H1 (cell line): ENCODE measurements around the gene ACOT11. TPM values are rescaled to one million over a fixed set of nuclear protein-coding genes. Genes with fewer than 3 reads are reported as not detected.

ENCODE experiments used
- CTCF ChIA-PET: fragments of 300-600 bp; sonication (Branson Sonifier 250); formaldehyde crosslinking; loops from one replicate; lab custom pipeline; 2021; ENCODE audit not compliant: partially characterized antibody; lab: Charles Lee
- POLR2A ChIA-PET: fragments of 300-600 bp; sonication (Branson Sonifier 250); formaldehyde crosslinking; loops from one replicate; lab custom pipeline; 2021; ENCODE audit warnings: inconsistent platforms; ENCODE audit not compliant: partially characterized antibody; lab: Charles Lee
- DNase-seq, 2 experiments: peaks; one replicate each; pipeline versions ENCODE4 v3.0.0 to v3.0.0-alpha.2; 2010 to 2022; ENCODE audit warnings: low spot score in 2 of 2, low read depth in 1 of 2, mixed read lengths in 1 of 2
- FAIRE-seq: peaks from 2 replicates; lab custom pipeline; 2011; peaks lifted over from hg19 to GRCh38; lab: Jason Lieb, UNC
- H2AFZ ChIP-seq: 2 replicates; pipeline ENCODE4 v1.8.1; 2012; ENCODE audit warnings: low read length, inconsistent platforms
- H2AK5ac ChIP-seq: 2 replicates; pipeline ENCODE4 v1.6.1; 2013; ENCODE audit warnings: low read depth, low read length
- H2BK120ac ChIP-seq: replicated peaks from 2 replicates; pipeline ENCODE3; 2013; ENCODE audit warnings: low read depth, low read length, inconsistent platforms
- H2BK12ac ChIP-seq: 2 replicates; pipeline ENCODE4 v1.6.1; 2013; ENCODE audit warnings: low read depth, low read length
- H2BK15ac ChIP-seq: 2 replicates; pipeline ENCODE4 v1.6.1; 2013; ENCODE audit warnings: low read length
- H2BK20ac ChIP-seq: 2 replicates; pipeline ENCODE4 v1.6.1; 2013; ENCODE audit warnings: low read length
- H2BK5ac ChIP-seq: 2 replicates; pipeline ENCODE4 v1.6.1; 2013; ENCODE audit warnings: low read depth, low read length
- H3K14ac ChIP-seq: 2 replicates; pipeline ENCODE4 v1.6.1; 2013; ENCODE audit warnings: inconsistent platforms; ENCODE audit not compliant: insufficient read length
- H3K18ac ChIP-seq: 2 replicates; pipeline ENCODE4 v1.6.1; 2013; ENCODE audit warnings: low read length; ENCODE audit errors: extremely low read depth
- H3K23ac ChIP-seq: 2 replicates; pipeline ENCODE4 v1.6.1; 2013; ENCODE audit warnings: inconsistent platforms; ENCODE audit not compliant: insufficient read length
- H3K23me2 ChIP-seq: 2 replicates; pipeline ENCODE4 v1.6.1; 2013; ENCODE audit warnings: low read depth, low read length
- H3K27ac ChIP-seq: 2 replicates; pipeline ENCODE4 v1.6.1; 2011; ENCODE audit warnings: low read depth, low read length, inconsistent platforms
- H3K27me3 ChIP-seq, 4 experiments: replicated peaks in 1 of 4; 1 replicate in 1 of 4; 2 replicates in 3 of 4; pipeline versions ENCODE4 v1.6.1 to v1.8.1; 2011 to 2013; ENCODE audit warnings: low read length in 3 of 4, mild to moderate bottlenecking in 3 of 4, inconsistent platforms in 2 of 4, mixed read lengths in 2 of 4, moderate library complexity in 1 of 4; ENCODE audit not compliant: control insufficient read depth in 3 of 4, insufficient read depth in 3 of 4; ENCODE audit errors: extremely low read depth in 1 of 4
- H3K36me3 ChIP-seq, 4 experiments: 2 replicates each; pipeline versions ENCODE4 v1.6.1 to v1.8.1; 2011 to 2013; ENCODE audit warnings: mild to moderate bottlenecking in 4 of 4, low read length in 3 of 4, moderate library complexity in 2 of 4, control low read depth in 1 of 4, inconsistent platforms in 1 of 4; ENCODE audit not compliant: insufficient read depth in 4 of 4, control insufficient read depth in 2 of 4
- H3K4ac ChIP-seq: replicated peaks from 2 replicates; pipeline ENCODE3; 2013; ENCODE audit warnings: low read length, low read depth, mixed read lengths, inconsistent platforms; ENCODE audit not compliant: insufficient read length
- H3K4me1 ChIP-seq, 4 experiments: replicated peaks in 1 of 4; 1 replicate in 1 of 4; 2 replicates in 3 of 4; pipeline versions ENCODE4 v1.6.1 to v1.8.1; 2011 to 2013; ENCODE audit warnings: low read length in 3 of 4, inconsistent platforms in 2 of 4, mixed read lengths in 1 of 4; ENCODE audit not compliant: insufficient read depth in 4 of 4, control insufficient read depth in 3 of 4
- H3K4me2 ChIP-seq, 2 experiments: 2 replicates each; pipeline versions ENCODE4 v1.6.1 to v1.8.1; 2011 to 2013; ENCODE audit warnings: low read depth in 2 of 2, low read length in 2 of 2, control low read depth in 1 of 2, inconsistent platforms in 1 of 2, mild to moderate bottlenecking in 1 of 2; ENCODE audit not compliant: insufficient read depth in 1 of 2
- H3K4me3 ChIP-seq, 4 experiments: fragments of 200-600, 300-600 bp in 1 of 4; sonication (generic), shearing (Covaris generic), sonication (Bioruptor Twin) in 1 of 4; 2 replicates each; pipeline versions ENCODE4 v1.5.1 to v1.8.1; 2011 to 2016; ENCODE audit warnings: low read length in 4 of 4, low read depth in 3 of 4, control low read depth in 2 of 4, inconsistent platforms in 2 of 4, mild to moderate bottlenecking in 2 of 4, mixed read lengths in 1 of 4, moderate library complexity in 1 of 4; ENCODE audit not compliant: insufficient read depth in 2 of 4; ENCODE audit errors: extremely low read depth in 1 of 4
- H3K56ac ChIP-seq: replicated peaks from 2 replicates; pipeline ENCODE3; 2013; ENCODE audit warnings: low read depth, mild to moderate bottlenecking, mixed read lengths, low read length, inconsistent platforms; ENCODE audit not compliant: insufficient read length
- H3K79me1 ChIP-seq: 2 replicates; pipeline ENCODE4 v1.6.1; 2013; ENCODE audit warnings: low read depth, low read length, control low read depth
- H3K79me2 ChIP-seq, 2 experiments: 2 replicates each; pipeline versions ENCODE4 v1.6.1 to v1.8.1; 2012 to 2013; ENCODE audit warnings: low read length in 2 of 2, mild to moderate bottlenecking in 2 of 2, inconsistent platforms in 1 of 2; ENCODE audit not compliant: insufficient read depth in 2 of 2, control insufficient read depth in 1 of 2
- H3K9ac ChIP-seq, 4 experiments: replicated peaks in 1 of 4; 1 replicate in 1 of 4; 2 replicates in 3 of 4; pipeline versions ENCODE4 v1.6.1 to v1.8.1; 2011 to 2013; ENCODE audit warnings: low read depth in 3 of 4, low read length in 3 of 4, control low read depth in 2 of 4, mild to moderate bottlenecking in 2 of 4, moderate library complexity in 2 of 4, inconsistent platforms in 1 of 4; ENCODE audit errors: extremely low read depth in 1 of 4
- H3K9me3 ChIP-seq, 2 experiments: 2 replicates each; pipeline versions ENCODE4 v1.6.1 to v1.8.1; 2012 to 2013; ENCODE audit warnings: mild to moderate bottlenecking in 2 of 2, moderate library complexity in 2 of 2, control low read depth in 1 of 2, inconsistent platforms in 1 of 2, low read depth in 1 of 2, low read length in 1 of 2, mixed read lengths in 1 of 2; ENCODE audit not compliant: insufficient read depth in 2 of 2
- H4K20me1 ChIP-seq, 2 experiments: replicated peaks in 1 of 2; 2 replicates each; pipeline versions ENCODE3 to v1.8.1; 2011 to 2013; ENCODE audit warnings: inconsistent platforms in 2 of 2, low read length in 2 of 2, mild to moderate bottlenecking in 1 of 2; ENCODE audit not compliant: insufficient read depth in 2 of 2, control insufficient read depth in 1 of 2
- H4K5ac ChIP-seq: 2 replicates; pipeline ENCODE4 v1.6.1; 2013; ENCODE audit warnings: low read length, low read depth, mixed read lengths, inconsistent platforms; ENCODE audit not compliant: insufficient read length
- H4K8ac ChIP-seq: 2 replicates; pipeline ENCODE4 v1.8.0; 2013; ENCODE audit warnings: mild to moderate bottlenecking, moderate library complexity, low read length, inconsistent platforms; ENCODE audit not compliant: insufficient read depth; ENCODE audit errors: extremely low read depth
- H4K91ac ChIP-seq: replicated peaks from 2 replicates; pipeline ENCODE3; 2013; ENCODE audit warnings: low read length, mixed read lengths, inconsistent platforms; ENCODE audit not compliant: insufficient read length
- BACH1 ChIP-seq: IDR thresholded peaks from 2 replicates; pipeline ENCODE4 v1.6.1; 2012; ENCODE audit warnings: low read length, improper control_type of control experiment
- BCL11A ChIP-seq, 2 experiments: IDR thresholded peaks; one replicate each; pipeline ENCODE4 v1.6.1; 2011; ENCODE audit warnings: low read depth in 2 of 2, low read length in 2 of 2, mild to moderate bottlenecking in 2 of 2
- CBX5 ChIP-seq: fragments of 300-800, 300-1000 bp; sonication (generic); IDR thresholded peaks from 2 replicates; pipeline ENCODE4 v1.7.1; 2016; ENCODE audit warnings: antibody characterized with exemption, low read length, low read depth
- CTBP2 ChIP-seq: IDR thresholded peaks from 2 replicates; pipeline ENCODE4 v1.7.0; 2011; ENCODE audit warnings: borderline replicate concordance, mild to moderate bottlenecking, moderate library complexity, mixed read lengths, low read length; ENCODE audit not compliant: insufficient read depth, insufficient read length
- HDAC6 ChIP-seq: IDR thresholded peaks from one replicate; pipeline ENCODE4 v1.7.1; 2012; ENCODE audit warnings: low read depth, mild to moderate bottlenecking, inconsistent platforms, low read length, moderate library complexity
- NANOG ChIP-seq: IDR thresholded peaks from 2 replicates; pipeline ENCODE4 v1.6.1; 2011; ENCODE audit warnings: low read length, low read depth, mild to moderate bottlenecking, inconsistent platforms; ENCODE audit not compliant: insufficient read depth, poor library complexity, severe bottlenecking
- SAP30 ChIP-seq: fragments of 300-600 bp; sonication (generic); IDR thresholded peaks from 2 replicates; pipeline ENCODE4 v1.7.1; 2012; ENCODE audit warnings: low read length, moderate library complexity, mild to moderate bottlenecking, inconsistent platforms; ENCODE audit not compliant: insufficient read depth, insufficient replicate concordance
- SP1 ChIP-seq: IDR thresholded peaks from 2 replicates; pipeline ENCODE4 v1.6.1; 2011; ENCODE audit warnings: low read depth, low read length
- TAF1 ChIP-seq: IDR thresholded peaks from 2 replicates; pipeline ENCODE4 v1.6.1; 2011; ENCODE audit warnings: mild to moderate bottlenecking, low read depth, low read length
- TBP ChIP-seq: IDR thresholded peaks from 2 replicates; pipeline ENCODE4 v1.6.1; 2011; ENCODE audit warnings: low read depth, low read length, improper control_type of control experiment
- TCF12 ChIP-seq: IDR thresholded peaks from 2 replicates; pipeline ENCODE4 v1.6.1; 2011; ENCODE audit warnings: low read depth, mild to moderate bottlenecking, low read length
- YY1 ChIP-seq: IDR thresholded peaks from 2 replicates; pipeline ENCODE4 v1.6.1; 2011; ENCODE audit warnings: low read depth, mild to moderate bottlenecking, low read length
- WGBS, 2 experiments: shearing (Covaris generic) in 1 of 2; methylation state at CpG; one replicate each; pipeline versions ENCODE4 v1.1.6 to v1.1.7; 2013 to 2015; ENCODE audit warnings: low lambda C conversion rate in 2 of 2, mixed read lengths in 2 of 2, inconsistent platforms in 1 of 2, low coverage in 1 of 2, missing lambda C conversion rate in 1 of 2; ENCODE audit not compliant: insufficient replicate concordance in 2 of 2, insufficient coverage in 1 of 2, insufficient read length in 1 of 2; ENCODE audit errors: extremely low coverage in 1 of 2, missing lambda C conversion rate in 1 of 2; 5-methylcytosine and 5-hydroxymethylcytosine counted together
- polyA plus RNA-seq, 7 experiments: library from polyadenylated mRNA; depleted of rRNA in 3 of 7; stranded (reverse) in 5 of 7; unstranded in 2 of 7; fragments of >200 nt in 5 of 7; fragments of 200-250 nt in 2 of 7; gene quantifications; 1 replicate in 5 of 7; 2 replicates in 1 of 7; 4 replicates in 1 of 7; pipeline versions ENCODE4 v1.2.1 to v1.2.3, GENCODE V29; 2011 to 2013; ENCODE audit warnings: missing spikeins in 2 of 7, mixed read lengths in 2 of 7
- total RNA-seq: library from RNA; stranded (reverse); fragmentation: NEBNext Ultra II Directional; extraction: Animal tissue kit (Norgen Biotek cat#: 25700); gene quantifications from 2 replicates; pipeline ENCODE4 v1.2.1, GENCODE V29; 2021
- TF ChIP-seq, protein P1 (sequence below): IDR thresholded peaks from 2 replicates; pipeline ENCODE4 v1.6.1; 2012; ENCODE audit warnings: low read length, inconsistent platforms

ACOT11 gene
- total and polyA plus RNA-seq, 2 of the 8 experiments (the other 6 are each of a cell fraction or from before 2014, with no cell fraction given) = 3.8 to 4.5 TPM

DNA sequence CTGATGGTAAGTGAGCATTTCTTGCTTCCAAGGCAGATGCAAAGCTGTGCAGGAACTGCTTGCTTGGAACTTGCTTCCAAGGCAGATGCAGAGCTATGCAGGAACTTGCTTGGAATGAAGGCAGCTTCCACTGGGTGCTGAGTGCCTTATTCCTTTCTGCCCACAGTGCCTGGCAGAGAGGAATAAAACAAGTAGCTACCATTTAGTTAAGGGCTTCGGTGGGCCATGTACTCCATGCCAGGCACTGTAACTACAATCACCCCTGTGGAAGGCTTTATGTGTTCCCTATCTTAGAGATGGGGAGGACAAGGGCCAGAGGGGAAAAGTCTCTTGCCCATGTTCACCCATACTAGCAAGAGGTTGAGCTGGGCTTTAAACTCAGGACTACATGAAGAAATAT is 101.9 kb downstream of the ACOT11 start:
- no peaks in the 10 kb centered on the region for H4K20me1 ChIP-seq
- H3K4ac ChIP-seq = no peak overlapping the region
- no peaks in the 10 kb centered on the region for H3K23me2 ChIP-seq
- H2BK5ac ChIP-seq = no peak overlapping the region
- no peak overlapping the region for H3K4me2 ChIP-seq
- H3K14ac ChIP-seq = no peak overlapping the region
- H3K79me2 ChIP-seq = no peaks in the 10 kb centered on the region
- H3K4me1 ChIP-seq = 0 out of 7 replicates have a peak, but pooled peaks cover 0 to 2% (median 0%) of the 10 kb centered on the region in 4 experiments
- peaks cover 0 to 3% (median 0%) of the 10 kb centered on the region in 4 experiments; a peak in 3 of 7 replicates for H3K27me3 ChIP-seq
- H2BK120ac ChIP-seq = no peak overlapping the region
- H4K91ac ChIP-seq = no peak overlapping the region
- CTCF ChIA-PET = interaction anchor here (0.5 kb wide), 1 partner anchor 157 kb away, joined by 3 read pairs; no protein-coding TSS in a partner anchor
- H3K79me1 ChIP-seq = no peaks in the 10 kb centered on the region
- H3K18ac ChIP-seq = no peak overlapping the region
- no peak overlapping the region for H3K56ac ChIP-seq
- H2AFZ ChIP-seq = no peak overlapping the region
- 80% methylated on average over 1 of the region's 1 CpG; no CpG with 5 or more reads in 1 of the 2 experiments for WGBS, 2 experiments
- no peaks in the 10 kb centered on the region for H3K9me3 ChIP-seq
- no peak overlapping the region for H3K27ac ChIP-seq
- no peak overlapping the region for H4K8ac ChIP-seq
- no peak overlapping the region for H2BK12ac ChIP-seq
- no peak for FAIRE-seq
- POLR2A ChIA-PET = no interaction called here
- H4K5ac ChIP-seq = no peak overlapping the region
- no peak overlapping the region for H3K4me3 ChIP-seq
- no peak overlapping the region for H3K23ac ChIP-seq
- H3K36me3 ChIP-seq = no peaks in the 10 kb centered on the region
- H2BK20ac ChIP-seq = no peak overlapping the region
- H2BK15ac ChIP-seq = no peak overlapping the region
- no peak overlapping the region for H3K9ac ChIP-seq
- DNase-seq = no peak
- H2AK5ac ChIP-seq = no peak overlapping the region
- TF ChIP-seq HDAC6 (no peak), TAF1 (no peak), SAP30 (no peak), YY1 (no peak), TBP (no peak), SP1 (no peak), CBX5 (no peak), BACH1 (no peak), BCL11A (IDR thresholded peaks at IDR 0.05; ENCODE audit: low read depth in 2 of 2, low read length in 2 of 2) (no peak), CTBP2 (no peak), NANOG (no peak), TCF12 (no peak)
- TF ChIP-seq, protein P1, sequence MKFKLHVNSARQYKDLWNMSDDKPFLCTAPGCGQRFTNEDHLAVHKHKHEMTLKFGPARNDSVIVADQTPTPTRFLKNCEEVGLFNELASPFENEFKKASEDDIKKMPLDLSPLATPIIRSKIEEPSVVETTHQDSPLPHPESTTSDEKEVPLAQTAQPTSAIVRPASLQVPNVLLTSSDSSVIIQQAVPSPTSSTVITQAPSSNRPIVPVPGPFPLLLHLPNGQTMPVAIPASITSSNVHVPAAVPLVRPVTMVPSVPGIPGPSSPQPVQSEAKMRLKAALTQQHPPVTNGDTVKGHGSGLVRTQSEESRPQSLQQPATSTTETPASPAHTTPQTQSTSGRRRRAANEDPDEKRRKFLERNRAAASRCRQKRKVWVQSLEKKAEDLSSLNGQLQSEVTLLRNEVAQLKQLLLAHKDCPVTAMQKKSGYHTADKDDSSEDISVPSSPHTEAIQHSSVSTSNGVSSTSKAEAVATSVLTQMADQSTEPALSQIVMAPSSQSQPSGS = no peak
